Right renal cortex interstitium (tissue), 3 donors: ENCODE measurements around the gene THTPA. TPM values are rescaled to one million over a fixed set of nuclear protein-coding genes. Genes with fewer than 3 reads are reported as not detected.
"Not testable (repeated sequence)": the region's sequence is repeated elsewhere in the genome, so short reads cannot be mapped to it uniquely, and the experiment has no call there.

ENCODE experiments used
- DNase-seq, 3 donors: peaks; one replicate each; pipeline ENCODE4 v3.0.0-alpha.2; 2013; ENCODE audit warnings: low read depth in 3 of 3, low spot score in 2 of 3
- polyA plus RNA-seq, 3 donors: library from polyadenylated mRNA; unstranded; fragments of 120-200 nt; gene quantifications; one replicate each; pipeline ENCODE4 v1.2.1, GENCODE V29; 2013; ENCODE audit not compliant: insufficient read length in 3 of 3

Gene THTPA
- polyA plus RNA-seq, 3 donors = 14.2 to 18.5 (median 17.4) TPM

DNA sequence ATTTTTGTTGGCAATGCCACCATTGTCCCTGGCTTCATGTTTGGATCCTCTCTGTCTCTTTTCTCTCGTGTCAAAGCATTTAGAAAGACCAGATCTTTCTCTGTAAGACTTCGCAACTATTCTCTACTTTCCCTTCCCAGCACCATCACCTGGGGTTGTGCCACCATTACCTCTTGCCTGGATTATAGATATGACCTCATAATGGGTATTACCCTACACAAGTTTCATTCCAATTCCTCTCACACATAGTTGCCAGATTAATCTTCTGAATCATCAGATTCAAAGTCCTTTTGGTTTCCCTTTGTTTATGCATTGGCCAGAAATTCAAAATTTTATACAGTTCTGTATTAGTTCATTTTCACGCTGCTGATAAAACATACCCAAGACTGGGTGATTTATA is 52.9 kb downstream of the THTPA start:
- no peak for DNase-seq

GRCh38 chr14:23609411-23610089 is 53.5 kb downstream of the THTPA start:
- DNase-seq = not testable (repeated sequence)

Other genes starting within 250 kb of the THTPA start
- gene BCL2L2, start 249.4 kb upstream of the THTPA start, polyA plus RNA-seq = 10 to 100 TPM; 38.8 to 41.7 (median 39.1) TPM
- gene PABPN1, start 234.8 kb upstream of the THTPA start, polyA plus RNA-seq = 100 to 1,000 TPM; 235 to 262 (median 252) TPM
- gene SLC22A17, start 203.4 kb upstream of the THTPA start, polyA plus RNA-seq = 10 to 100 TPM; 50.0 to 51.5 (median 50.4) TPM
- 10 to 100 TPM; 28.1 to 29.7 (median 29.5) TPM for gene EFS, start 191.1 kb upstream of the THTPA start, polyA plus RNA-seq
- not detected for gene IL25, start 183.5 kb upstream of the THTPA start, polyA plus RNA-seq
- gene CMTM5, start 179.2 kb upstream of the THTPA start, polyA plus RNA-seq = 1 to 10 TPM; 2.2 to 3.9 (median 2.9) TPM
- gene MYH6, start 148.0 kb upstream of the THTPA start, polyA plus RNA-seq = under 1 TPM; 0.18 to 0.21 (median 0.19) TPM
- gene MYH7, start 120.6 kb upstream of the THTPA start, polyA plus RNA-seq = 1 to 10 TPM in 2 of 3 donors, under 1 TPM in 1; 0.25 to 6.7 (median 2.1) TPM
- gene NGDN, start 86.6 kb upstream of the THTPA start, polyA plus RNA-seq = 10 to 100 TPM; 71.4 to 81.2 (median 76.7) TPM
- gene ZFHX2, start 4.5 kb upstream of the THTPA start, polyA plus RNA-seq = 1 to 10 TPM; 6.7 to 7.3 (median 7.2) TPM
- gene AP1G2, start 11.5 kb downstream of the THTPA start, polyA plus RNA-seq = 10 to 100 TPM; 57.6 to 67.8 (median 60.9) TPM
- 10 to 100 TPM in 1 of 3 donors, 1 to 10 TPM in 2; 8.5 to 10.3 (median 9.1) TPM for gene JPH4, start 22.5 kb downstream of the THTPA start, polyA plus RNA-seq
- gene DHRS2, start 80.1 kb downstream of the THTPA start, polyA plus RNA-seq = 10 to 100 TPM in 2 of 3 donors, 1 to 10 TPM in 1; 9.1 to 55.2 (median 42.1) TPM